Testis (tissue), 3 donors: ENCODE measurements around the gene MS4A6E. TPM values are rescaled to one million over a fixed set of nuclear protein-coding genes. Genes with fewer than 3 reads are reported as not detected.

Experiments
- DNase-seq: peaks from one replicate; pipeline ENCODE4 v3.0.0-alpha.2; 2019
- H3K27ac ChIP-seq, 2 donors: fragments of 200-600 bp; sonication (generic); one replicate each; pipeline ENCODE4 v1.5.1; 2019
- H3K27me3 ChIP-seq: fragments of 200-600 bp; sonication (generic); one replicate; pipeline ENCODE4 v1.5.1; 2019
- H3K36me3 ChIP-seq: fragments of 200-600 bp; sonication (generic); one replicate; pipeline ENCODE4 v1.5.1; 2017; ENCODE audit warnings: low read depth; ENCODE audit errors: missing control alignments
- H3K4me1 ChIP-seq: fragments of 200-600 bp; sonication (generic); one replicate; pipeline ENCODE4 v1.5.1; 2019
- H3K4me3 ChIP-seq, 2 donors: fragments of 200-600 bp; sonication (generic); one replicate each; pipeline ENCODE4 v1.5.1; 2017 to 2019
- H3K9me3 ChIP-seq: fragments of 200-600 bp; sonication (generic); one replicate; pipeline ENCODE4 v1.5.1; 2017
- POLR2A ChIP-seq: fragments of 450-650 bp; IDR thresholded peaks from one replicate; pipeline ENCODE4 v1.6.1; 2017; ENCODE audit warnings: antibody characterized with exemption, mild to moderate bottlenecking, moderate library complexity
- WGBS, 2 donors: methylation state at CpG; one replicate each; pipeline ENCODE4 v1.1.5; 2018; 5-methylcytosine and 5-hydroxymethylcytosine counted together
- intact Hi-C: fragments of 100-400 bp; cut with DNase I; formaldehyde crosslinking; loops from one replicate; pipeline ENCODE4 v1.15.1; 2023; ENCODE audit warnings: low total_unique reads
- polyA plus RNA-seq: library from polyadenylated mRNA; stranded (reverse); fragments of 350-450 nt; fragmentation: Illumina TruSeq; extraction: RNeasy Lipid Tissue Mini Kit (QIAGEN cat#74804); gene quantifications from one replicate; pipeline ENCODE4 v1.2.3, GENCODE V29; 2014; ENCODE audit warnings: low read depth, low replicate concordance; ENCODE audit not compliant: insufficient read depth
- total RNA-seq, 2 donors: library from RNA; depleted of rRNA; stranded (reverse); fragments of >200 nt; gene quantifications; one replicate each; pipeline ENCODE4 v1.2.3, GENCODE V29; 2016
- TF ChIP-seq, protein P1 (sequence below), 3 experiments: fragments of 450-650 bp in 2 of 3; fragments of 200-600 bp in 1 of 3; sonication (generic) in 1 of 3; IDR thresholded peaks; one replicate each; pipeline ENCODE4 v1.5.1; 2016 to 2019; ENCODE audit warnings: antibody characterized with exemption in 3 of 3, mild to moderate bottlenecking in 2 of 3, moderate library complexity in 1 of 3

Gene MS4A6E
- total and polyA plus RNA-seq, 3 donors from 2014 or later, result 31.4 to 167 (median 75.4) TPM

- H3K4me1 ChIP-seq, result no peaks in the 10 kb centered on the region
- 91 to 93% methylated on average over 3 of the region's 3 CpGs for WGBS, 2 donors
- H3K27ac ChIP-seq, result no peak overlapping the region
- DNase-seq, result no peak
- no peak overlapping the region for H3K4me3 ChIP-seq
- no peak for TF ChIP-seq POLR2A
- TF ChIP-seq, protein P1, sequence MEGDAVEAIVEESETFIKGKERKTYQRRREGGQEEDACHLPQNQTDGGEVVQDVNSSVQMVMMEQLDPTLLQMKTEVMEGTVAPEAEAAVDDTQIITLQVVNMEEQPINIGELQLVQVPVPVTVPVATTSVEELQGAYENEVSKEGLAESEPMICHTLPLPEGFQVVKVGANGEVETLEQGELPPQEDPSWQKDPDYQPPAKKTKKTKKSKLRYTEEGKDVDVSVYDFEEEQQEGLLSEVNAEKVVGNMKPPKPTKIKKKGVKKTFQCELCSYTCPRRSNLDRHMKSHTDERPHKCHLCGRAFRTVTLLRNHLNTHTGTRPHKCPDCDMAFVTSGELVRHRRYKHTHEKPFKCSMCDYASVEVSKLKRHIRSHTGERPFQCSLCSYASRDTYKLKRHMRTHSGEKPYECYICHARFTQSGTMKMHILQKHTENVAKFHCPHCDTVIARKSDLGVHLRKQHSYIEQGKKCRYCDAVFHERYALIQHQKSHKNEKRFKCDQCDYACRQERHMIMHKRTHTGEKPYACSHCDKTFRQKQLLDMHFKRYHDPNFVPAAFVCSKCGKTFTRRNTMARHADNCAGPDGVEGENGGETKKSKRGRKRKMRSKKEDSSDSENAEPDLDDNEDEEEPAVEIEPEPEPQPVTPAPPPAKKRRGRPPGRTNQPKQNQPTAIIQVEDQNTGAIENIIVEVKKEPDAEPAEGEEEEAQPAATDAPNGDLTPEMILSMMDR (IDR thresholded peaks at IDR 0.05), result no peak
- no peaks in the 10 kb centered on the region for H3K27me3 ChIP-seq
- no peaks in the 10 kb centered on the region for H3K36me3 ChIP-seq
- H3K9me3 ChIP-seq, result no peaks in the 10 kb centered on the region
- intact Hi-C loops, result no loop called here
These were observed 19.4 kb upstream of the MS4A6E start for GRCh38 chr11:60307507-60308195.

DNA sequence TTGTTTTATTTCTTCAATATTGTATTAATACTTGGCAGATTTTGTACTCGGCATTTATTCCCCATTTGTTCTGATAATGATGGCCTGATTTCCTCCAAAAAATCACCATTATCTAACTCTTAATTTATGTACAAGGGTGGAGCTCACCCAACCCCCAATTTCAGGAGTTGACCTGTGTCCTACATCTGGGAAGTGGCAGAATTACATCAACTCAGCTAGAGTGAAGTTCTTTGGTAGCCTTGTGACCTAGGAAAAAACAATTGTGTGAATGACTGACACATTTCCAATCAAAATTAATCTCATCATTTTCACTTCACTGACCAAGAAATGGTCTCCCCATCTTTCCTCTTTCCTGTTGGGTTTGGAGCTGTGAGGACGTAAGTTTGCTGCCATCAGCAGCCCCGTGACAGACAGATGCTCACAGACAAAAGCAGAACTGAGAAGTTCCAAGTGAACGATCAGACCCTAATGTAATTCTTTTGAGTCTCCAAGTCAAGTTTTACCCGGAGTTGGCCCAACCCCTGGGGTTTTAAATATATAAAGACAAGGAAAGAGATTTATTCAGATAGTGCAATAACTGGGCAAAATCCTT lies 16.6 kb upstream of the MS4A6E start:
- TF ChIP-seq, protein P1 (IDR thresholded peaks at IDR 0.05), result no peak
- TF ChIP-seq POLR2A, result no peak
- 47 to 58% methylated on average over 5 of the region's 5 CpGs for WGBS, 2 donors
- Histone ChIP-seq H3K4me3 (no peak overlapping the region), H3K9me3 (no peaks in the 10 kb centered on the region), H3K36me3 (no peaks in the 10 kb centered on the region), H3K27ac (no peak overlapping the region), H3K27me3 (no peaks in the 10 kb centered on the region), H3K4me1 (no peaks in the 10 kb centered on the region)
- intact Hi-C loops, result no loop called here
- DNase-seq, result peak; percentile 30

DNA sequence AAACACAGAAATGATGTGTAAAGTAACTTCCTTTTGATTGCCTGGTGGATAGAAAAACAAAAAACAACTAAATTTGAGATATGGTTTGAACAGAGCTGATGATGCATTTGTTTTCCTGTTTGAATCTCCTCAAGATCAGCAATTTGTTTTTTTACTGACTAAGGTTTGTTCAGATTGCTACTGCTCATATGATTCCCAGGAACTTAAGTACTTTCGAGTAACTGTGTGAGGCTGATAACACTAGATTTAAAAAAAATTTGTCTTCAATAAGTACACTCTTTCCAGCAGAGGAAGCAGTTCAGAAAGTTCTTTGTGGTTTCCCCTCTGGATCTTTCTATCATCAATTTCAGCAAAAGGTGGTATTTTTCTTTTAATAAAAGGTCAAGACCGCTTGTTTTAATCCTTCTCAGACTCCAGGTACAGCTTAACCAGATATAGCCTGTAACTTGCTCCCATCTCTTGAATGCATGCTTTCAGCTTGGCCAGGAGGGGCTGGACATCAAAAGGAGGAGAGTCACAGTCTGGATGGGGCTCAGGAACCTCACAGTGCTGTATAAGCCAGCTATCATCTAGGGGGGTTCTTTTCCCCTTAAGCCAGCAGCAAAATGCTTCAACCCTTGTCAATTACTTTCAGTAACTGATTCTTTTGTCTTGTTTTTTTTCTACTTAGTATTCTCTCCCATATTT lies 12.3 kb upstream of the MS4A6E start:
- Histone ChIP-seq H3K27me3 (no peaks in the 10 kb centered on the region), H3K36me3 (no peaks in the 10 kb centered on the region), H3K9me3 (no peaks in the 10 kb centered on the region), H3K27ac (no peak overlapping the region), H3K4me3 (no peak overlapping the region), H3K4me1 (no peaks in the 10 kb centered on the region)
- TF ChIP-seq, protein P1 (IDR thresholded peaks at IDR 0.05), result no peak
- TF ChIP-seq POLR2A, result no peak
- intact Hi-C loops, result no loop called here
- DNase-seq, result no peak
- WGBS, 2 donors, result 50 to 53% methylated on average over 2 of the region's 2 CpGs

DNA sequence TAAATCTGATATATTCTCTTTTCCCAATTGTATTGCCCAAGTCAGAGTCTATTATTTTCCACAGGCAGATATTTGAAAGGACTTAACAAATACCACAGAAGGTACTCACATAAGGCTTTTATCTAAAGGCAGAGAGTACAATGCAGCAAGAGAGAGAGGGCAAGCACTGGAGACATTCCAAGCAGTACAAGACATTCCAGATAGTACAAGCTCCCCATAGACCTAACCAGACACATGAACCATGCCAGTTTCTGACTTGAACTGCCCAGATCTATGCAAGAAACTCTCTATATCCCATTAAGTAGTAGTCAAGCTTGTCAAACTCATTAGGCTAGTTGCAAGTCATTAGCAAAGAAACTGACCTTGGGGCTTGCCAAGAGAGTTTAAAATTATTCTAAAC lies 11.2 kb upstream of the MS4A6E start:
- no peak for DNase-seq
- no peak for TF ChIP-seq POLR2A
- TF ChIP-seq, protein P1 (IDR thresholded peaks at IDR 0.05), result no peak
- Histone ChIP-seq H3K27me3 (no peaks in the 10 kb centered on the region), H3K36me3 (no peaks in the 10 kb centered on the region), H3K27ac (no peak overlapping the region), H3K4me3 (no peak overlapping the region), H3K4me1 (no peaks in the 10 kb centered on the region), H3K9me3 (no peaks in the 10 kb centered on the region)
- intact Hi-C loops, result no loop called here
